Esophagus (tissue), 2 donors: ENCODE data around the gene TOMM7. TPM values are rescaled to one million over a fixed set of nuclear protein-coding genes. Genes with fewer than 3 reads are reported as not detected.
A peak's percentile ranks its signal among the peaks of the same experiment; 100 is the strongest.

ENCODE experiments used
- H3K27ac ChIP-seq, 2 donors: one replicate each; pipeline ENCODE4 v1.5.1; 2013; ENCODE audit warnings: low read depth in 2 of 2, mild to moderate bottlenecking in 2 of 2, inconsistent platforms in 1 of 2, low read length in 1 of 2, moderate library complexity in 1 of 2
- H3K27me3 ChIP-seq, 2 donors: one replicate each; pipeline ENCODE4 v1.6.1; 2013; ENCODE audit warnings: low read length in 2 of 2, control low read depth in 1 of 2, mild to moderate bottlenecking in 1 of 2; ENCODE audit not compliant: insufficient read depth in 2 of 2, control insufficient read depth in 1 of 2
- H3K36me3 ChIP-seq, 2 donors: one replicate each; pipeline ENCODE4 v1.6.1; 2013; ENCODE audit warnings: low read length in 1 of 2; ENCODE audit not compliant: control insufficient read depth in 2 of 2, insufficient read depth in 2 of 2
- H3K4me1 ChIP-seq, 2 donors: one replicate each; pipeline ENCODE4 v1.6.1; 2013; ENCODE audit warnings: low read length in 1 of 2; ENCODE audit not compliant: control insufficient read depth in 2 of 2, insufficient read depth in 2 of 2
- H3K4me3 ChIP-seq, 2 donors: one replicate each; pipeline ENCODE4 v1.5.1; 2013; ENCODE audit warnings: low read length in 2 of 2, mild to moderate bottlenecking in 2 of 2, low read depth in 1 of 2, moderate library complexity in 1 of 2
- H3K9me3 ChIP-seq, 2 donors: one replicate each; pipeline ENCODE4 v1.6.1; 2013; ENCODE audit warnings: mild to moderate bottlenecking in 2 of 2, low read depth in 1 of 2, low read length in 1 of 2, moderate library complexity in 1 of 2; ENCODE audit not compliant: control insufficient read depth in 2 of 2, insufficient read depth in 1 of 2
- WGBS, 2 donors: extraction: QIAGEN DNeasy Blood & Tissue Kit; methylation state at CpG; one replicate each; pipeline ENCODE4 v1.1.7; 2013; 5-methylcytosine and 5-hydroxymethylcytosine counted together
- polyA plus RNA-seq, 2 donors: library from polyadenylated mRNA; stranded (reverse); fragments of 200-250 nt; gene quantifications; one replicate each; pipeline ENCODE4 v1.2.3, GENCODE V29; 2013
- donor health status: healthy with polysubstance abuse.
- donor health status: Bipolar disorder and iron deficiency.

TOMM7 gene
- polyA plus RNA-seq, 2 donors: 87.5 to 249 TPM

GRCh38 chr7:22863156-22863899 lies 40.7 kb upstream of the TOMM7 start:
- WGBS, 2 donors: 50 to 69% methylated on average over 8 of the region's 8 CpGs
- no peaks in the 10 kb centered on the region for H3K27me3 ChIP-seq
- H3K27ac ChIP-seq: no peak overlapping the region
- H3K4me1 ChIP-seq: peaks cover 0 to 8% of the 10 kb centered on the region in 2 donors
- no peaks in the 10 kb centered on the region for H3K36me3 ChIP-seq
- H3K4me3 ChIP-seq: no peak overlapping the region
- no peaks in the 10 kb centered on the region for H3K9me3 ChIP-seq

GRCh38 chr7:22861576-22861975 lies 38.9 kb upstream of the TOMM7 start:
- 71 to 95% methylated on average over 2 of the region's 2 CpGs for WGBS, 2 donors
- Histone ChIP-seq H3K27ac (no peak overlapping the region), H3K9me3 (no peaks in the 10 kb centered on the region)

GRCh38 chr7:22860784-22861482 lies 38.3 kb upstream of the TOMM7 start:
- H3K36me3 ChIP-seq: no peaks in the 10 kb centered on the region
- no peaks in the 10 kb centered on the region for H3K27me3 ChIP-seq
- peak overlapping the region in 1 of 2 donors; percentile 11 for H3K27ac ChIP-seq
- 69% methylated on average over 4 of the region's 4 CpGs for WGBS, 2 donors
- H3K4me1 ChIP-seq: peaks cover 0 to 8% of the 10 kb centered on the region in 2 donors
- no peak overlapping the region for H3K4me3 ChIP-seq
- H3K9me3 ChIP-seq: no peaks in the 10 kb centered on the region

More at GRCh38 chr7:22861576-22861975, 38.9 kb upstream of the TOMM7 start:
- Histone ChIP-seq H3K4me3 (no peak overlapping the region), H3K27me3 (no peaks in the 10 kb centered on the region), H3K4me1 (peaks cover 0 to 8% of the 10 kb centered on the region in 2 donors), H3K36me3 (no peaks in the 10 kb centered on the region)

GRCh38 chr7:22860337-22860736 lies 37.7 kb upstream of the TOMM7 start:
- no peaks in the 10 kb centered on the region for H3K36me3 ChIP-seq

GRCh38 chr7:22859641-22860290 lies 37.1 kb upstream of the TOMM7 start:
- Histone ChIP-seq H3K36me3 (no peaks in the 10 kb centered on the region), H3K27ac (peak overlapping the region; percentile 84 to 89), H3K27me3 (no peaks in the 10 kb centered on the region), H3K4me1 (peaks cover 0 to 8% of the 10 kb centered on the region in 2 donors), H3K4me3 (no peak overlapping the region), H3K9me3 (no peaks in the 10 kb centered on the region)
- WGBS, 2 donors: 35 to 45% methylated on average over 4 of the region's 4 CpGs

More at GRCh38 chr7:22860337-22860736, 37.7 kb upstream of the TOMM7 start:
- 65 to 72% methylated on average over 2 of the region's 2 CpGs for WGBS, 2 donors
- Histone ChIP-seq H3K4me3 (no peak overlapping the region), H3K9me3 (no peaks in the 10 kb centered on the region), H3K27me3 (no peaks in the 10 kb centered on the region), H3K4me1 (peaks cover 0 to 8% of the 10 kb centered on the region in 2 donors), H3K27ac (peak overlapping the region; percentile 11 to 76)

GRCh38 chr7:22858640-22859561 lies 36.3 kb upstream of the TOMM7 start:
- H3K4me3 ChIP-seq: no peak overlapping the region
- no peaks in the 10 kb centered on the region for H3K36me3 ChIP-seq
- H3K4me1 ChIP-seq: peaks cover 0 to 8% of the 10 kb centered on the region in 2 donors
- H3K27ac ChIP-seq: peak overlapping the region; percentile 84 to 89
- H3K9me3 ChIP-seq: no peaks in the 10 kb centered on the region
- no peaks in the 10 kb centered on the region for H3K27me3 ChIP-seq
- WGBS, 2 donors: 31 to 56% methylated on average over 10 of the region's 10 CpGs

GRCh38 chr7:22858274-22858639 lies 35.6 kb upstream of the TOMM7 start:
- H3K4me3 ChIP-seq: no peak overlapping the region
- peak overlapping the region in 1 of 2 donors; percentile 83 for H3K27ac ChIP-seq
- no peaks in the 10 kb centered on the region for H3K9me3 ChIP-seq
- H3K4me1 ChIP-seq: peaks cover 0 to 8% of the 10 kb centered on the region in 2 donors
- H3K27me3 ChIP-seq: no peaks in the 10 kb centered on the region
- no peaks in the 10 kb centered on the region for H3K36me3 ChIP-seq
- WGBS, 2 donors: 68 to 78% methylated on average over 1 of the region's 1 CpG

GRCh38 chr7:22856416-22856815 lies 33.8 kb upstream of the TOMM7 start:
- H3K27ac ChIP-seq: no peak overlapping the region
- H3K4me1 ChIP-seq: peaks cover 0 to 8% of the 10 kb centered on the region in 2 donors
- H3K4me3 ChIP-seq: peak overlapping the region in 1 of 2 donors; percentile 14

GRCh38 chr7:22855049-22855392 lies 32.4 kb upstream of the TOMM7 start:
- WGBS, 2 donors: 24 to 35% methylated on average over 9 of the region's 9 CpGs
- Histone ChIP-seq H3K4me1 (peaks cover 0 to 8% of the 10 kb centered on the region in 2 donors), H3K36me3 (no peaks in the 10 kb centered on the region), H3K9me3 (no peaks in the 10 kb centered on the region), H3K27ac (peak overlapping the region; percentile 77 to 98), H3K4me3 (peak overlapping the region; percentile 71 to 94), H3K27me3 (no peaks in the 10 kb centered on the region)

More at GRCh38 chr7:22856416-22856815, 33.8 kb upstream of the TOMM7 start:
- H3K36me3 ChIP-seq: no peaks in the 10 kb centered on the region
- no peaks in the 10 kb centered on the region for H3K27me3 ChIP-seq
- 49 to 72% methylated on average over 2 of the region's 2 CpGs for WGBS, 2 donors
- H3K9me3 ChIP-seq: no peaks in the 10 kb centered on the region
